PC-9 (cell line): ENCODE data around the gene MYH3.

Source experiments
- EZH2 ChIP-seq: fragments of 200-600 bp; sonication (generic); IDR thresholded peaks from 2 replicates; pipeline ENCODE4 v1.8.0; 2017; ENCODE audit warnings: antibody characterized with exemption, low read depth
- TF ChIP-seq, protein P1 (sequence below): fragments of 200-600 bp; sonication (generic); conservative IDR thresholded peaks from 2 replicates; pipeline ENCODE4 v1.6.1; 2017; ENCODE audit warnings: mixed run types, antibody characterized with exemption, mild to moderate bottlenecking, moderate library complexity

DNA sequence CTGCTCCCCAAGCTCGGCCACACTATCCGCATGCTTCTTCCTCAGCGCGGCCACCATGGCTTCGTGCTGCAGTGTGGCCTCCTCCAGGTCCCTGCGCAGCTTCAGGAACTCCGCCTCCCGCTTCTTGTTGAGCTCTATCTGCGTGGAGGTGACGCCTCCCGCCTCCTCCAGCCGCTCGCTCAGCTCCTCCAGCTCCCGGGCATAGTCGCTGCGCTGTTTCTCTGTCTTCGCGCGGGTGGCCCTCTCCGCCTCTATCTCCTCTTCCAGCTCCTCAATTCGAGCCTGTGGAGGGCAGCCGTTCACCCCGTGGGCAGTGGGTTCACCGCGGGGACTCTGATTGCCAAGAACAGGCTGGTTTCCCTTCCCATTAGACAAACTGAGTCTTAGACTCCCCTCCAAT is 19.0 kb downstream of the MYH3 start:
- TF ChIP-seq, protein P1, sequence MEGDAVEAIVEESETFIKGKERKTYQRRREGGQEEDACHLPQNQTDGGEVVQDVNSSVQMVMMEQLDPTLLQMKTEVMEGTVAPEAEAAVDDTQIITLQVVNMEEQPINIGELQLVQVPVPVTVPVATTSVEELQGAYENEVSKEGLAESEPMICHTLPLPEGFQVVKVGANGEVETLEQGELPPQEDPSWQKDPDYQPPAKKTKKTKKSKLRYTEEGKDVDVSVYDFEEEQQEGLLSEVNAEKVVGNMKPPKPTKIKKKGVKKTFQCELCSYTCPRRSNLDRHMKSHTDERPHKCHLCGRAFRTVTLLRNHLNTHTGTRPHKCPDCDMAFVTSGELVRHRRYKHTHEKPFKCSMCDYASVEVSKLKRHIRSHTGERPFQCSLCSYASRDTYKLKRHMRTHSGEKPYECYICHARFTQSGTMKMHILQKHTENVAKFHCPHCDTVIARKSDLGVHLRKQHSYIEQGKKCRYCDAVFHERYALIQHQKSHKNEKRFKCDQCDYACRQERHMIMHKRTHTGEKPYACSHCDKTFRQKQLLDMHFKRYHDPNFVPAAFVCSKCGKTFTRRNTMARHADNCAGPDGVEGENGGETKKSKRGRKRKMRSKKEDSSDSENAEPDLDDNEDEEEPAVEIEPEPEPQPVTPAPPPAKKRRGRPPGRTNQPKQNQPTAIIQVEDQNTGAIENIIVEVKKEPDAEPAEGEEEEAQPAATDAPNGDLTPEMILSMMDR = no peak
- no peak for TF ChIP-seq EZH2
